ENCODE data around the gene SLC19A1.

GRCh38 chr21:45459171-45460010 is 82.8 kb downstream of the SLC19A1 start:
- TF ChIP-seq CTCF (IDR thresholded peaks at IDR 0.05): no peak
- no peak for TF ChIP-seq POLR2A (IDR thresholded peaks at IDR 0.05)

All from right lobe of liver (tissue), 4 donors.